Stimulated activated CD4-positive, alpha-beta T cell treated with anti-CD3 and anti-CD28 coated beads, Interleukin-4, amount 100 ng/mL, for 4 hours (primary cell): Measurements from ENCODE around the gene SUDS3.

Experiments
- DNase-seq, 2 experiments: peaks; one replicate each; pipeline ENCODE4 v3.0.0-alpha.2; 2020

Gene SUDS3

GRCh38 chr12:118456741-118457140, 80.4 kb downstream of the SUDS3 start:
- DNase-seq, result no peak

DNA sequence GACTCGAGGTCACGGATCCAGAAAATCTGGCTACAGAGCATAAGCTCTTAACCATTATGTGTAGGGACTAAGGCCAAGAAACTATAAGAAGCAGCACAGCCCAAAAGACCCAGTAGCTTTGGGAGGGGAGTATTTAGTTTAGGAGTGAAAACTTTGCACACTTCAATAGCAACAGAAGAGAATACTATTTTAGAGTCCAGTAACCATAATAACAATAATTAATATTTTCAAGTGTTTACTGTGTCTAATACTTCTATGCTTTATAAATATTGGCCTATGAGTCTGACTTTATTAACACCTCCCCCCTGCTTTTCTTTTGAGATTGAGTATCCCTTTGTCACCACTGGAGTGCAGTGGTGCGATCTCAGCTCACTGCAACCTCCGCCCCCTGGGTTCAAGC, 82.8 kb downstream of the SUDS3 start:
- no peak for DNase-seq

DNA sequence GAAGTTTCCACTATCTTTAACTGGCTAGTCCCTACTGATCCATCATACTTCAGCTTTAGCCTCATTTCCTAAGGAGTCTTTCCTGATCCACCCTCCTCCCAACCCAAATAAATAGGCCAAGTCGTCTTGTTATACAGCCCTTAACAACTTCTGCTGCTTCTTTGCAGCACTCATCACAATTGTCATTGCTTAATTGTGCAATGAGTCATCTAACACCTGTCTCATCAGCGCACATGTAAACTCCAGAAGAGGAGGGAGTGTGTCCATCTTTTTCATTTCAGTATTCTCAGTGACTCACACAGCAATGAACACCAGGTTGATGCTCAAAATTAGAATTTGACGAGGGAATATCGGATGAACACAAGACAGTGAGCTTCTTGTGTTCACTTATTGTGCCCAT, 87.3 kb downstream of the SUDS3 start:
- no peak for DNase-seq

- DNase-seq, result no peak
Measured at GRCh38 chr12:118465706-118466105, 89.4 kb downstream of the SUDS3 start.
